Tibial nerve (tissue), 4 donors: ENCODE measurements around the gene NBAS. TPM values are rescaled to one million over a fixed set of nuclear protein-coding genes. Genes with fewer than 3 reads are reported as not detected.

Experiments used
- DNase-seq, 2 donors: peaks; one replicate each; pipeline ENCODE4 v3.0.0-alpha.2; 2019; ENCODE audit warnings: low spot score in 2 of 2
- H3K27ac ChIP-seq, 4 donors: fragments of 200-600 bp; sonication (generic) in 3 of 4; one replicate each; pipeline ENCODE4 v1.5.1; 2017 to 2019; ENCODE audit warnings: mild to moderate bottlenecking in 1 of 4
- H3K27me3 ChIP-seq, 2 donors: fragments of 200-600 bp; sonication (generic) in 1 of 2; one replicate each; pipeline versions ENCODE4 v1.5.1 to v1.6.0; 2017 to 2019
- H3K36me3 ChIP-seq, 3 donors: fragments of 200-600 bp; sonication (generic); one replicate each; pipeline ENCODE4 v1.5.1; 2018 to 2019
- H3K4me1 ChIP-seq, 4 donors: fragments of 200-600 bp; sonication (generic) in 3 of 4; one replicate each; pipeline ENCODE4 v1.5.1; 2017 to 2019
- H3K4me3 ChIP-seq, 4 donors: fragments of 200-600 bp; sonication (generic) in 3 of 4; one replicate each; pipeline ENCODE4 v1.5.1; 2017 to 2019; ENCODE audit warnings: mild to moderate bottlenecking in 1 of 4, moderate library complexity in 1 of 4
- H3K9me3 ChIP-seq, 4 donors: fragments of 200-600 bp; sonication (generic) in 3 of 4; one replicate each; pipeline ENCODE4 v1.5.1; 2017 to 2019
- CTCF ChIP-seq, 5 experiments: fragments of 200-600 bp in 3 of 5; fragments of 450-650 bp in 2 of 5; sonication (generic) in 3 of 5; IDR thresholded peaks; one replicate each; pipeline ENCODE4 v1.5.1; 2016 to 2019; ENCODE audit warnings: antibody characterized with exemption in 5 of 5, mild to moderate bottlenecking in 3 of 5, moderate library complexity in 2 of 5
- EP300 ChIP-seq, 2 donors: sonication (generic); formaldehyde crosslinking; IDR thresholded peaks; one replicate each; pipeline ENCODE4 v1.6.1; 2017; ENCODE audit warnings: antibody characterized with exemption in 2 of 2, mild to moderate bottlenecking in 1 of 2
- POLR2A ChIP-seq, 2 donors: fragments of 450-650 bp; IDR thresholded peaks; one replicate each; pipeline ENCODE4 v1.6.1; 2017; ENCODE audit warnings: antibody characterized with exemption in 2 of 2, mild to moderate bottlenecking in 2 of 2, moderate library complexity in 2 of 2
- WGBS, 2 donors: methylation state at CpG; one replicate each; pipeline ENCODE4 v1.1.5; 2018; 5-methylcytosine and 5-hydroxymethylcytosine counted together
- total RNA-seq, 4 donors: library from RNA; depleted of rRNA; stranded (reverse); fragments of >200 nt; gene quantifications; one replicate each; pipeline ENCODE4 v1.1.0, GENCODE V29; 2016

Gene NBAS
- total RNA-seq, 4 donors from 2014 or later, result 49.0 to 59.1 (median 55.1) TPM

GRCh38 chr2:15299904-15300520, 261.1 kb downstream of the NBAS start:
- WGBS, 2 donors, result 85 to 89% methylated on average over 4 of the region's 4 CpGs

GRCh38 chr2:15298770-15299169, 262.4 kb downstream of the NBAS start:
- WGBS, 2 donors, result 82 to 88% methylated on average over 8 of the region's 8 CpGs
- peaks cover 0 to 71% (median 0%) of the 10 kb centered on the region in 3 donors for H3K36me3 ChIP-seq
- DNase-seq, result no peak

More at GRCh38 chr2:15299904-15300520, 261.1 kb downstream of the NBAS start:
- no peaks in the 10 kb centered on the region for H3K9me3 ChIP-seq
- H3K36me3 ChIP-seq, result peaks cover 0 to 77% (median 0%) of the 10 kb centered on the region in 3 donors
- no peak overlapping the region for H3K4me3 ChIP-seq
- no peak for TF ChIP-seq POLR2A (IDR thresholded peaks at IDR 0.05)
- no peak for TF ChIP-seq CTCF (IDR thresholded peaks at IDR 0.05)
- no peak overlapping the region for H3K27ac ChIP-seq
- no peaks in the 10 kb centered on the region for H3K4me1 ChIP-seq
- DNase-seq, result no peak
- H3K27me3 ChIP-seq, result no peaks in the 10 kb centered on the region

DNA sequence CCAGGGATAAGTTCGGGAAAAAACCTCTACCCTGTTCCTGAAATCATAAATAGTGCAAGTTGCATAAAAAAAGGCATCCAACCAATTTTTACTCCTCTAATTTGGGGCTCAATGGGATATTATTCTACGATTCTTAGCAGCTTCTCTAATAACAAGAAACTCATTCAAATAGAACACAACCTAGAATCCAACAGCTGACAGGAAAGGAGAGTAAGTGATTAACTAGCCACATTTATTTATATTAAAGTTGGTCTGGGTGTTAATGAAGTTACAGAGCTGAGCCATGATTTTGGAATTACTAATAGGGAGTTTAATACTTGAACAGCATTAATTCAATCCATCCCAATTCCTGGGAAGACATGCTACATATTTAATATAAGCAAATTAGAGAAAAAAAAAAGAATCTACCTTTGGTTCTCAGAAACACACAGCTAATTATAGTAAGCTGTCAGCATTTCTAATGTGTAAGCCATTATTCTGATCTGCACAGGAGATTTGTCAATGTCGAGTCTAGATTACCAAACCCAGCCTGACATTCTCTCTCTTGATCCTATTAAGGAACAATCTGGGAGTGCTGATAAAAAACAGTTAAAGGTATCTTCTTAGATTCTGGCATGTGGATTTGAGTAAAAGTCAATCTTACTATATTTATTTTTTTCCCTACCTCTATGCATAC, 267.7 kb downstream of the NBAS start:
- TF ChIP-seq CTCF (IDR thresholded peaks at IDR 0.05) (no peak), POLR2A (IDR thresholded peaks at IDR 0.05) (no peak), EP300 (IDR thresholded peaks at IDR 0.05) (no peak)
- Histone ChIP-seq H3K4me3 (no peak overlapping the region), H3K9me3 (no peaks in the 10 kb centered on the region), H3K4me1 (no peaks in the 10 kb centered on the region), H3K27me3 (no peaks in the 10 kb centered on the region), H3K36me3 (peaks cover 0 to 74% (median 5%) of the 10 kb centered on the region in 3 donors), H3K27ac (no peak overlapping the region)
- 73 to 75% methylated on average over 3 of the region's 3 CpGs for WGBS, 2 donors
- no peak for DNase-seq

More at GRCh38 chr2:15298770-15299169, 262.4 kb downstream of the NBAS start:
- no peak for TF ChIP-seq EP300 (IDR thresholded peaks at IDR 0.05)
- H3K4me1 ChIP-seq, result no peaks in the 10 kb centered on the region
- no peak overlapping the region for H3K4me3 ChIP-seq
- no peaks in the 10 kb centered on the region for H3K27me3 ChIP-seq
- H3K9me3 ChIP-seq, result no peaks in the 10 kb centered on the region
- no peak overlapping the region for H3K27ac ChIP-seq

- DNase-seq, result no peak
- no peak for TF ChIP-seq POLR2A (IDR thresholded peaks at IDR 0.05)
- TF ChIP-seq EP300 (IDR thresholded peaks at IDR 0.05), result no peak
- TF ChIP-seq CTCF (IDR thresholded peaks at IDR 0.05), result no peak
- Histone ChIP-seq H3K27ac (peak overlapping the region in 1 of 4 donors; percentile 47), H3K27me3 (no peaks in the 10 kb centered on the region), H3K9me3 (no peaks in the 10 kb centered on the region), H3K4me3 (no peak overlapping the region), H3K36me3 (peaks cover 0 to 94% (median 5%) of the 10 kb centered on the region in 3 donors), H3K4me1 (no peaks in the 10 kb centered on the region)
- 78 to 90% methylated on average over 25 to 26 of the region's 26 CpGs for WGBS, 2 donors
These were observed 273.5 kb downstream of the NBAS start for GRCh38 chr2:15287447-15288184.

- Histone ChIP-seq H3K27me3 (no peaks in the 10 kb centered on the region), H3K9me3 (no peaks in the 10 kb centered on the region), H3K36me3 (peaks cover 0 to 72% (median 0%) of the 10 kb centered on the region in 3 donors), H3K4me1 (no peaks in the 10 kb centered on the region), H3K4me3 (no peak overlapping the region), H3K27ac (no peak overlapping the region)
- DNase-seq, result no peak
- 90 to 93% methylated on average over 1 of the region's 1 CpG for WGBS, 2 donors
- TF ChIP-seq CTCF (IDR thresholded peaks at IDR 0.05) (no peak), EP300 (IDR thresholded peaks at IDR 0.05) (no peak), POLR2A (IDR thresholded peaks at IDR 0.05) (no peak)
These were observed 276.5 kb downstream of the NBAS start for GRCh38 chr2:15284614-15285013.
